ENCODE results near the gene ZNF581.

Gene ZNF581

GRCh38 chr19:55632463-55632834, 11.0 kb upstream of the ZNF581 start:
- peak; percentile 66 to 93 (median 85) for DNase-seq

DNA sequence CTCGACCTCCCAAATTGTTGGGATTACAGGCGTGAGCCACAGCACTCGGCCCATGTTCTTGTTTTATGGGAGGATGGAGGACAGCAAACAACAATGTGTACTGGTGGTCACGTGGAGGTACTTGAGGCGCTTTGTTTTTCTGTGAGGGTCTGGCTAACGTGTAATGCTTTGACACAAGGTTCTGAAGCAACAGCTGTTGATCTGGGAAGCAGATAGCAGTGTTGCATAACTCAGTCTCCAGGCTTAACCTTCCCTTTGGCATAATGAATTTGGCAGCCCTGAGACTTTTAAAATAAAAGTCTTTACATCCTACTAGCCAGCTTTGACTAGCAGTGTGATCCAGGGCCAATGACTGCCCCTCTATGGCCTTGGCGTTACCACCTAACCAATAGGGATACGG, 9.6 kb upstream of the ZNF581 start:
- DNase-seq, result no peak

DNA sequence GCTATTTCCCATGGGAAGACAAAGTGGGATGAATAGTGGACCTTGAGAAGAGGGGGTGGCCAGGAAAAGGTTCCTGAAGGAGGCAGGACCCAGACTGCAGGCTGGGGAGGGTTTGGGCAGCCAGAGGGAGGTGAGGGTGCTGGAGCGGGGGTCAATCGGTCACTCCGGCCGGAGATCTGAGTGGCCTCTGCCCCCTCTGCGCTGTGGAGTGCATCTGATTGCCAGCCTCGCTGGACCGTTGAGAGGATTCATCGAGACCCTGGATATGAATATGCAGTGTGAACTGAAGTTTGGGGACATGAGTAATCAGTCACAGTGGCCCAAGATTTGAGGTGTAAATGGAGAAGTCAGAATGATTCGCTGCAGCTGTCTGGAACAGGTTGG, 8.1 kb upstream of the ZNF581 start:
- no peak for DNase-seq

- DNase-seq, result no peak
Measured at GRCh38 chr19:55635856-55636440, 7.5 kb upstream of the ZNF581 start.

DNA sequence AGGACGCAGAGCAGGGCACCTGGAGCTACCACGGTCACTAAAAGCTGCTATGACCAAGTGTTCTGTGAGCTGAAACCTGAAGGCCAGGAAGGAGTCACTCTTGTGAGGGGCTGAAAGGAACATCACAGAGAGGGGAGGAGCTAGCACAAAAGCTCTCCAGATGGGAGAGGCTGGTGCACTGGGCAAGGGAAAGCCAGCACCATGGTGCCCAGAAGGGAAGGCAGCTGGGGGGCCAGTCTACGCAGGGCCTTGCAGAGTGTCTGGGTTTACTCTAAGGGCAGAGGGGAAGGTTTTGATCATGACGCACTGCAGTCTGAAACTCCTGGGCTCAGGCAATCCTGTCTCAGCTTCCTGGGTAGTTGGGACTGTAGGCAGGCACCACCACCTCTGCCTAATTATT, 6.7 kb upstream of the ZNF581 start:
- DNase-seq, result no peak

- DNase-seq, result no peak
Measured at GRCh38 chr19:55637534-55637933, 5.9 kb upstream of the ZNF581 start.

DNA sequence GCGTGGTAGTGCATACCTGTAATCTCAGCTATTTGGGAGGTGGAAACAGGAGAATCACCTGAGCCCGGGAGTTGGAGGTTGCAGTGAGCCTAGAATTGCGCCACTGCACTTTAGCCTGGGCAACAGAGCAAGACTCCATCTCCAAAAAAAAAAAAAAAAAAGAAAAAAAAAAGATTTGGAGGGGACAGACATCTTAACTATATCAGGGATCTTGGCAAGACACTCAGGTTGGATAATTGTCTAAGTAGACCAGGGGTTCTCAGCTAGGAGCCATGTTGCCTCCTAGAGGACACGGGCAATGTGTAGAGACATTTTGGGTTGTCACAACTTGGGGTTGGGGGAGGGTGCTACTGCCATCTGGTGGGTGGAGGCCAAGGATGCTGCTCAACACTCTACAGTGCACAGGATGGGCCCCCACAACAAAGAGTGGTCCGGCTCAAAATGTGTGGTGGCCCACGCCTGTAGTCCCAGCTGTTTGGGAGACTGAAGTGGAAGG, 4.5 kb upstream of the ZNF581 start:
- peak in 2 of 5 donors; percentile 48 to 68 for DNase-seq

- DNase-seq, result peak; percentile 52 to 84 (median 66)
Measured at GRCh38 chr19:55640043-55640576, 3.3 kb upstream of the ZNF581 start.

GRCh38 chr19:55640577-55641425, 2.6 kb upstream of the ZNF581 start, which contains the start of gene ZNF580:
Gene ZNF580, plus strand, starts transcription at chr19:55641002. Its CDS starts 1,507 bp downstream, at chr19:55642509.
- DNase-seq, result peak in 2 of 5 donors; percentile 53 to 63

DNA sequence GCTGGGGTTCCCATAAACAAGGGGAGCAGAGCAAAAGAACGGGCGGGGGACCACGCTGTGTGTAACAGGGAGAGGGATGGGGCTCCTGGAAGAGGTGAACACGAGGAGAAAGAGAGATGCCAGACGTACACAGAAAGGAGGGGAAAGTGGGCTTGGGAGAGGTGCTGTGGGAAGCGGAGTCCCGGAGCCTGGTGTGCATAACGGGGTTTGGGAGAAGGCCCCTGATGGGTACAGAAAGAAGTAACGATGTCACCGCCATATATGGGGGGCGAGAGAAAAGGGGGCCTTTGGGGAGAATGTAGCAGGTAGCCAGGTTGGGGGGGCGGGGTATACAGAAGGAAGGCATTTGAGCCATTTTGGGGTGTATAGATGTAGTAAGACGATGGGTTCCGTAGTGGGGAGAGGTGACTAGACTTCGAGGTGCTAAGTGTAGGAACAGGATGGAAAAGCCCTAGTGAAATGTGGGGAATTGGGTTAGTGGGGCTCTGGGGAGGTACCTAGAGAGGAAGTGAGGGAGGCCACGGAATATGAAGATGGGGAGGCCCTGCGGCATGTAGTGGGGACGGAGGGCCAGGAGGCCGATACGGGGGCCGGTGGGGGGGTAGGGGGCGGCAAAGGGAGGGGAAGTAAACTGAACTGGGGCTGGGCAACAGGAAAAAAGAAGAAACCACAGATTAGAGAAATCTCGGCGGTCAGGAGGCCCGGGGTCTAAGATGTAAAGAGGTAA, 1.9 kb upstream of the ZNF581 start:
- no peak for DNase-seq

DNA sequence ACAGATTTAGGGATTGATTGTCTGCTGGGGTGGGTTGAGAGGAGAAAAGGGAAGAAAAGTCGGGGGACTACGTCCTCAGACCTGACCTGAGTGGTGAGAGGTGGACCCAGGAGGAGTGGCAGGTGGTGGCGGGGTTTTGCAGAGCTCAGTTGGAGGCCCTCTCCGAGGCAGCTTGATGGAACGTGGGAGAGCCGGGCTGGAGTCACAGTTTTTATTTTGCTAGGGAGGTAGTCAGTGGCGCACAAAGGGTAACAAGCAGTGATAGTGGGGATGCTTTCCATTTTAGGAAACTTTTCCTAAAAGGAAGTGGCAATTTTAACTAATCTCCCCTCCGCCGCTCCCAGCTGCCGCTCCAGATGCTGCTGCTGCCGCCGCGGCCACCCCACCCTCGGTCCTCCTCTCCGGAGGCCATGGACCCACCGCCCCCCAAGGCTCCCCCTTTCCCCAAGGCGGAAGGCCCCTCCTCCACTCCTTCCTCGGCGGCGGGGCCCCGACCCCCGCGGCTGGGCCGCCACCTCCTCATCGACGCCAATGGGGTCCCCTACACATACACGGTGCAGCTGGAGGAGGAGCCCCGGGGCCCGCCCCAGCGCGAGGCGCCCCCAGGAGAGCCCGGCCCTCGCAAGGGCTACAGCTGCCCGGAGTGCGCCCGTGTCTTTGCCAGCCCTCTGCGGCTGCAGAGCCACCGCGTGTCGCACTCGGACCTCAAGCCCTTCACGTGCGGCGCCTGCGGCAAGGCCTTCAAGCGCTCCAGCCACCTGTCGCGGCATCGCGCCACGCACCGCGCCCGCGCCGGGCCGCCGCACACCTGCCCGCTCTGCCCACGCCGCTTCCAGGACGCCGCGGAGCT, 1.1 kb upstream of the ZNF581 start:
- DNase-seq, result no peak

DNA sequence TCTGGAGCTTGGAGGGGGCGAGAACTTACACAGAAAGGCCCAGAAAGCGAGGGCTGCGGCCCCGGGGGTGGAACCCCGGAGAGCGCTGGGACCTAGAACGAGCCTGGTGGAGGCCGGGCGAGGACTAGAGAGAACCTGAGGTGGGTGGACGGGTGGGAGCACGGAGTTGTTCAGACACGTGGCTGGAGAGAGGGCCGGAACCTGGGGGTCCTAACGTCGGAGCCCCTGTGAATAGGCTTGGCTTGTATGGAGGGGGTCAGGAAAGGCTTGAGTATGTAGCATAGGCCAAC, 383 bp downstream of the ZNF581 start:
- DNase-seq, result no peak

- DNase-seq, result no peak
Measured at GRCh38 chr19:55644191-55644833, 863 bp downstream of the ZNF581 start.

DNA sequence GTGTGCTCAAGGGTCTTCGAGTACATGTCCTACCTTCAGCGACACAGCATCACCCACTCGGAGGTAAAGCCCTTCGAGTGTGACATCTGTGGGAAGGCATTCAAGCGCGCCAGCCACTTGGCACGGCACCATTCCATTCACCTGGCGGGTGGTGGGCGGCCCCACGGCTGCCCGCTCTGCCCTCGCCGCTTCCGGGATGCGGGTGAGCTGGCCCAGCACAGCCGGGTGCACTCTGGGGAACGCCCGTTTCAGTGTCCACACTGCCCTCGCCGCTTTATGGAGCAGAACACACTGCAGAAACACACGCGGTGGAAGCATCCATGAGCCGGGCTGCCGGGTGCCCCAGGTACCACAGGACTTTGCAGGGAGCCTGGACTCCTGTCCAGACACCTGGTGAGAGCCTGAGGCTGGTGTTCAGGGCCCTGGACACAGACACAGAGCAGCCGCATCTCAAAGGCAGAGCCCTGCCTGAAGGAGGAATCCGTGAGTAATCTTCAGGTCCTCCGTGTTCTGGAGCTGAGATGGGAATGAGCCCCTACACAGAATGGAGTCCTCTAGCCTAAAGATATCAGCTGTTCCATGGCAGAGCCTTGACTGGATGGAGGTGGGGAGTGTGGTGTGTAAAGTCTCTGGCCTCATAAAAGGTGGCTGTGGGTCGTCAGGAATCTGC, 1.5 kb downstream of the ZNF581 start:
- no peak for DNase-seq

GRCh38 chr19:55645512-55645881, 2.0 kb downstream of the ZNF581 start:
- DNase-seq, result no peak

DNA sequence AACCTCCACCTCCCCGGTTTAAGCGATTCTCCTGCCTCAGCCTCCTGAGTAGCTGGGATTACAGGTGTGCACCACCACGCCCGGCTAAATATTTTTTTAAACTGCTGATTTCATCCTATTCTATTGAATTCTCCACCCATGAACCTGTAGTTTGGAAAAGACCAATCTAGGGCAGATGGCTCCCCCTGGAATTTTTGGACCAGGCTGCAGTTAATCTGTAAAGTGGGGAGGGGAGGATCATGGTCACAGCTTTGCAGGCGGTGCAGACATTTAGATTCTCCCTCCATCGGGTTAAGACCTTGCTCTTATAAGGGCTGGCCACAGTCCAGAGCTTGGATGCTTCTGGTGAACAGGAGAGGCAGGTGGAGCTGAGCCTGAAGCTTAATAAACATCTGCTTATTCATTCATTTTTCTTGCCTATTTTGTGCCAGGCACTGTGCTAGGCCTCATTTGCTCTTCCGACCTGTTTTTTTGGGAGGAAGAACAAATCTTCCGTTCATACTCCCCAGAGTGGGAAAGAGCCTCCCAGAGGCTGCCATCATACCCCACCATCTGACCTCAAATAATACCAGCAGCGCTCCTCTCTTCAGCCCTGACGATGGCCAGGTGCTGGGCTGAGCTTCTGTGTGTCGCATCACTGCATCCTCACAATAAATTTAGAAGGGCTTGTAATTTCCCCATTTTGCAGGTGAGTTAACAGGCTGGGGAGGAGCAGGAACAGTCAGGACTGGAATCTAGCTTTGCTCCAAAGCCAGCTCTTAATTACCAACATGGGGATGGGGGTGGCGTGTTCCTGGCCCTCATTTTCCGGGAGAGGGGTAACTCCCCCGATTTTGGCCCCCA, 3.7 kb downstream of the ZNF581 start:
- no peak for DNase-seq

GRCh38 chr19:55647732-55648584, 4.5 kb downstream of the ZNF581 start, which contains the start of gene CCDC106:
Gene CCDC106, plus strand, starts transcription at chr19:55648212. Its CDS starts 835 bp downstream, at chr19:55649047.
- DNase-seq, result peak in 2 of 5 donors; percentile 31 to 46

- no peak for DNase-seq
Measured at GRCh38 chr19:55648585-55649267, 5.3 kb downstream of the ZNF581 start.
